SH-SY5Y (cell line): ENCODE results near the gene POU4F3.

Source experiments
- GATA2 ChIP-seq: IDR thresholded peaks from 2 replicates; pipeline ENCODE4 v1.6.1; 2011; ENCODE audit warnings: mild to moderate bottlenecking, low read depth, low read length
- GATA3 ChIP-seq: IDR thresholded peaks from 2 replicates; pipeline ENCODE4 v1.6.1; 2011; ENCODE audit warnings: low read depth, mild to moderate bottlenecking, low read length, moderate library complexity

DNA sequence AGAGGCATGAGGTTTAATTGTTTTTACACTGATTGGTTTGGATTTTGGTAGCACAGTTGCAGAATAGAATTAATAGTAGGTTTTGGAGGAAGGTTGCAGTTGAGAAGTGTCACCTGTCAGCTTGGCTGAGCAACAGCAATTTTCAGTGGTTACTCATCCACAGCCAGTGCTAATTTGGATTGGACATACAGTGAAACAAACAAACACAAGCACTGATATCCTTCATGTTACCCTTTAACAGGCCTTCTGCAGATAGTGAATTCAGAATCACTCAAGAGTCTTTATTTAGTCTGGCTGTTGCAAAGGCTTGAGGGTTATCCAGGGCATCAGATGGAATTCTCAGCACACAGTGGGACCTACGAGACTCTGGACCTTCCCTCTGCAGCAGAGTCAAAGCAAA, 31.8 kb upstream of the POU4F3 start:
- TF ChIP-seq GATA3 (no peak), GATA2 (no peak)
